ENCODE results near the gene ATP2A2. TPM values are rescaled to one million over a fixed set of nuclear protein-coding genes. Genes with fewer than 3 reads are reported as not detected.

ATP2A2 gene
- polyA plus RNA-seq, 1 experiment = 139 TPM

GRCh38 chr12:110329710-110330109, 48.7 kb downstream of the ATP2A2 start:
- TF ChIP-seq CTCF (IDR thresholded peaks at IDR 0.05; ENCODE audit: low read depth, low read length) = no peak
- Histone ChIP-seq H3K27me3 (ENCODE audit: control insufficient read depth, insufficient read depth, low read length) (no peaks in the 10 kb centered on the region), H3K4me3 (ENCODE audit: low read depth, low read length) (no peak overlapping the region), H3K27ac (ENCODE audit: low read depth, low read length) (no peak overlapping the region), H3K9me3 (ENCODE audit: control insufficient read depth, insufficient read depth, low read length) (no peaks in the 10 kb centered on the region)
- CTCF ChIA-PET = interaction anchor here (0.6 to 2.5 kb wide), 3 partner anchors 30 to 230 kb away, joined by 3 to 12 read pairs (median 6); no protein-coding TSS in a partner anchor
- DNase-seq (ENCODE audit: low read depth, low spot score) = no peak
- POLR2A ChIA-PET = no interaction called here

- POLR2A ChIA-PET = no interaction called here
- CTCF ChIA-PET = interaction anchor here (0.5 to 2.5 kb wide), 5 partner anchors 30 to 1764 kb away, joined by 3 to 12 read pairs (median 3); no protein-coding TSS in a partner anchor
- H3K4me3 ChIP-seq (ENCODE audit: low read depth, low read length) = no peak overlapping the region
- no peaks in the 10 kb centered on the region for H3K27me3 ChIP-seq (ENCODE audit: control insufficient read depth, insufficient read depth, low read length)
- no peak overlapping the region for H3K27ac ChIP-seq (ENCODE audit: low read depth, low read length)
- no peaks in the 10 kb centered on the region for H3K9me3 ChIP-seq (ENCODE audit: control insufficient read depth, insufficient read depth, low read length)
- no peak for TF ChIP-seq CTCF (IDR thresholded peaks at IDR 0.05; ENCODE audit: low read depth, low read length)
- DNase-seq (ENCODE audit: low read depth, low spot score) = no peak
These were observed 49.1 kb downstream of the ATP2A2 start for GRCh38 chr12:110330124-110330523.

- no peak overlapping the region for H3K4me3 ChIP-seq (ENCODE audit: low read depth, low read length)
- DNase-seq (ENCODE audit: low read depth, low spot score) = no peak
- no peak overlapping the region for H3K27ac ChIP-seq (ENCODE audit: low read depth, low read length)
- CTCF ChIA-PET = interaction anchor here (0.5 to 2.5 kb wide), 4 partner anchors 101 to 1763 kb away, joined by 3 to 12 read pairs (median 4); no protein-coding TSS in a partner anchor
- H3K9me3 ChIP-seq (ENCODE audit: control insufficient read depth, insufficient read depth, low read length) = no peaks in the 10 kb centered on the region
- TF ChIP-seq CTCF (IDR thresholded peaks at IDR 0.05; ENCODE audit: low read depth, low read length) = no peak
- H3K27me3 ChIP-seq (ENCODE audit: control insufficient read depth, insufficient read depth, low read length) = no peaks in the 10 kb centered on the region
- POLR2A ChIA-PET = no interaction called here
These were observed 49.5 kb downstream of the ATP2A2 start for GRCh38 chr12:110330544-110330943.

- TF ChIP-seq CTCF (IDR thresholded peaks at IDR 0.05; ENCODE audit: low read depth, low read length) = no peak
- no peaks in the 10 kb centered on the region for H3K9me3 ChIP-seq (ENCODE audit: control insufficient read depth, insufficient read depth, low read length)
- CTCF ChIA-PET = interaction anchor here (1.2 kb wide), 1 partner anchor 11 kb away, joined by 3 read pairs; no protein-coding TSS in a partner anchor
- POLR2A ChIA-PET = no interaction called here
- no peak for DNase-seq (ENCODE audit: low read depth, low spot score)
- no peaks in the 10 kb centered on the region for H3K27me3 ChIP-seq (ENCODE audit: control insufficient read depth, insufficient read depth, low read length)
- H3K27ac ChIP-seq (ENCODE audit: low read depth, low read length) = no peak overlapping the region
- no peak overlapping the region for H3K4me3 ChIP-seq (ENCODE audit: low read depth, low read length)
These were observed 52.2 kb downstream of the ATP2A2 start for GRCh38 chr12:110333201-110333600.

- H3K27me3 ChIP-seq (ENCODE audit: control insufficient read depth, insufficient read depth, low read length) = no peaks in the 10 kb centered on the region
- no peak overlapping the region for H3K4me3 ChIP-seq (ENCODE audit: low read depth, low read length)
- H3K27ac ChIP-seq (ENCODE audit: low read depth, low read length) = no peak overlapping the region
- H3K9me3 ChIP-seq (ENCODE audit: control insufficient read depth, insufficient read depth, low read length) = peaks cover under 1% of the 10 kb centered on the region; the same call in 1 of the 2 replicates
- no peak for DNase-seq (ENCODE audit: low read depth, low spot score)
- CTCF ChIA-PET = interaction anchor here (0.7 kb wide), 2 partner anchors 96 to 235 kb away, joined by 3 to 4 read pairs; no protein-coding TSS in a partner anchor
- POLR2A ChIA-PET = interaction anchor here (0.7 kb wide), 1 partner anchor 44 kb away, joined by 7 read pairs; no protein-coding TSS in a partner anchor
- TF ChIP-seq CTCF (IDR thresholded peaks at IDR 0.05; ENCODE audit: low read depth, low read length) = no peak
These were observed 54.5 kb downstream of the ATP2A2 start for GRCh38 chr12:110335481-110336045.
